GM23338 (cell line): Measurements from ENCODE around the gene CHRNA4. TPM values are rescaled to one million over a fixed set of nuclear protein-coding genes. Genes with fewer than 3 reads are reported as not detected.

Experiments used
- ATAC-seq: fragments of 200-7000 bp; cut with Tn5 transposase; 3 replicates; pipeline ENCODE4 v1.9.1; 2020
- DNase-seq: peaks from one replicate; pipeline ENCODE4 v3.0.0-alpha.2; 2015; ENCODE audit warnings: low spot score
- H2AFZ ChIP-seq: fragments of 200-600 bp; sonication (generic); 2 replicates; pipeline ENCODE4 v1.8.0; 2016; ENCODE audit warnings: antibody characterized with exemption, mild to moderate bottlenecking, moderate library complexity
- H3F3A ChIP-seq: fragments of 200-600 bp; sonication (generic); replicated peaks from 2 replicates; pipeline ENCODE4 v1.8.0; 2017; ENCODE audit warnings: antibody characterized with exemption, mixed run types, low read depth
- H3K27ac ChIP-seq: fragments of 200-600 bp; sonication (generic); 2 replicates; pipeline ENCODE4 v1.6.1; 2016; ENCODE audit warnings: low read depth
- H3K27me3 ChIP-seq: fragments of 200-600 bp; sonication (generic); 2 replicates; pipeline ENCODE4 v1.8.0; 2016; ENCODE audit warnings: mild to moderate bottlenecking, mixed run types, moderate library complexity; ENCODE audit not compliant: insufficient read depth
- H3K36me3 ChIP-seq: fragments of 200-600 bp; sonication (generic); 2 replicates; pipeline ENCODE4 v1.8.0; 2016; ENCODE audit warnings: mild to moderate bottlenecking; ENCODE audit not compliant: insufficient read depth
- H3K4me1 ChIP-seq: fragments of 200-600 bp; sonication (generic); 2 replicates; pipeline ENCODE4 v1.8.0; 2016; ENCODE audit warnings: mild to moderate bottlenecking, moderate library complexity; ENCODE audit not compliant: insufficient read depth
- H3K4me2 ChIP-seq: fragments of 200-600 bp; sonication (generic); 2 replicates; pipeline ENCODE4 v1.7.1; 2017; ENCODE audit warnings: mixed run types
- H3K4me3 ChIP-seq: fragments of 200-600 bp; sonication (generic); 2 replicates; pipeline ENCODE4 v1.6.1; 2016; ENCODE audit warnings: mixed run types
- H3K79me2 ChIP-seq: fragments of 200-600 bp; sonication (generic); replicated peaks from 2 replicates; pipeline ENCODE4 v1.8.0; 2017; ENCODE audit warnings: mild to moderate bottlenecking; ENCODE audit not compliant: insufficient read depth
- H3K9me2 ChIP-seq: fragments of 200-600 bp; sonication (generic); 2 replicates; pipeline ENCODE4 v1.8.0; 2017; ENCODE audit not compliant: insufficient read depth
- H4K20me1 ChIP-seq: fragments of 200-600 bp; sonication (generic); replicated peaks from 2 replicates; pipeline ENCODE4 v1.8.0; 2017; ENCODE audit warnings: mild to moderate bottlenecking; ENCODE audit not compliant: insufficient read depth
- H3K27ac Mint-ChIP-seq: 2 replicates; pipeline ENCODE4 v1.8.0; 2020; ENCODE audit warnings: inconsistent platforms, mild to moderate bottlenecking, moderate library complexity, mixed read lengths
- H3K27me3 Mint-ChIP-seq: 3 replicates; pipeline ENCODE4 v1.8.0; 2022; ENCODE audit warnings: low read depth, mild to moderate bottlenecking, moderate library complexity, mixed read lengths, inconsistent platforms; ENCODE audit not compliant: insufficient read depth, poor library complexity
- H3K36me3 Mint-ChIP-seq: 3 replicates; pipeline ENCODE4 v1.8.0; 2021; ENCODE audit warnings: low read depth, mild to moderate bottlenecking, inconsistent platforms, moderate library complexity, mixed read lengths
- H3K4me1 Mint-ChIP-seq: 3 replicates; pipeline ENCODE4 v1.8.0; 2020; ENCODE audit warnings: mild to moderate bottlenecking, inconsistent platforms, mixed read lengths
- H3K4me3 Mint-ChIP-seq: 3 replicates; pipeline ENCODE4 v1.8.0; 2021; ENCODE audit warnings: moderate library complexity, mild to moderate bottlenecking, inconsistent platforms, mixed read lengths
- H3K9me3 Mint-ChIP-seq: 3 replicates; pipeline ENCODE4 v1.8.0; 2020; ENCODE audit warnings: moderate library complexity, mild to moderate bottlenecking, inconsistent platforms, mixed read lengths
- CREB1 ChIP-seq: fragments of 250-450 bp; sonication (Bioruptor Pico); IDR thresholded peaks from 2 replicates; pipeline ENCODE4 v1.5.0; 2020; ENCODE audit warnings: low read depth, mild to moderate bottlenecking, moderate library complexity
- CTCF ChIP-seq, 2 experiments: fragments of 200-600 bp in 1 of 2; sonication (generic) in 1 of 2; conservative IDR thresholded peaks; 2 replicates each; pipeline versions ENCODE4 v1.5.1 to v1.6.1; 2016 to 2017; ENCODE audit warnings: antibody characterized with exemption in 2 of 2, low read depth in 2 of 2, mild to moderate bottlenecking in 2 of 2, moderate library complexity in 1 of 2
- EZH2 ChIP-seq: fragments of 200-600 bp; sonication (generic); IDR thresholded peaks from one replicate; pipeline ENCODE4 v1.8.0; 2017; ENCODE audit warnings: antibody characterized with exemption, mild to moderate bottlenecking, low read depth; ENCODE audit not compliant: unreplicated experiment
- EZH2phosphoT487 ChIP-seq: fragments of 200-600 bp; sonication (generic); IDR thresholded peaks from one replicate; pipeline ENCODE4 v1.8.1; 2018; ENCODE audit warnings: antibody characterized with exemption; ENCODE audit not compliant: unreplicated experiment
- NANOG ChIP-seq: IDR thresholded peaks from 2 replicates; pipeline ENCODE4 v1.6.1; 2016; ENCODE audit warnings: antibody characterized with exemption, borderline replicate concordance
- POLR2AphosphoS5 ChIP-seq: IDR thresholded peaks from 2 replicates; pipeline ENCODE4 v1.6.1; 2016; ENCODE audit warnings: antibody characterized with exemption, low read depth
- REST ChIP-seq: IDR thresholded peaks from one replicate; pipeline ENCODE4 v1.6.1; 2018; ENCODE audit warnings: antibody characterized with exemption; ENCODE audit not compliant: unreplicated experiment
- ZNF114 ChIP-seq: fragments of 250-450 bp; sonication (Bioruptor Pico); IDR thresholded peaks from 2 replicates; pipeline ENCODE4 v1.5.0; 2020; ENCODE audit warnings: mild to moderate bottlenecking, moderate library complexity
- ZNF331 ChIP-seq: fragments of 250-450 bp; sonication (Bioruptor Pico); IDR thresholded peaks from 2 replicates; pipeline ENCODE4 v1.5.0; 2020; ENCODE audit warnings: low read depth, mild to moderate bottlenecking, moderate library complexity
- ZNF462 ChIP-seq: fragments of 250-450 bp; sonication (Bioruptor Pico); IDR thresholded peaks from 2 replicates; pipeline ENCODE4 v1.5.0; 2020; ENCODE audit warnings: mild to moderate bottlenecking, moderate library complexity
- polyA plus RNA-seq: library from polyadenylated mRNA; unstranded; fragments of >200 nt; fragmentation: Nextera tagmentation; extraction: Ambion mirVana; gene quantifications from 2 replicates; pipeline ENCODE4 v1.2.1, GENCODE V29; 2016
- total RNA-seq: library from RNA; depleted of rRNA; stranded (reverse); fragments of >200 nt; shearing (Covaris generic); gene quantifications from 2 replicates; pipeline ENCODE4 v1.2.3, GENCODE V29; 2014

Gene CHRNA4
- total and polyA plus RNA-seq, 2 experiments from 2014 or later, result 2.7 to 3.9 TPM

GRCh38 chr20:63312690-63313348, 48.3 kb downstream of the CHRNA4 start:
- no peak for ATAC-seq

More at GRCh38 chr20:63312690-63313348, 48.3 kb downstream of the CHRNA4 start:
- Histone ChIP-seq H3K36me3 (no peaks in the 10 kb centered on the region), H3K4me2 (no peak overlapping the region), H3K4me1 (no peaks in the 10 kb centered on the region), H2AFZ (no peak overlapping the region), H3K4me3 (no peak overlapping the region), H3F3A (no peaks in the 10 kb centered on the region), H3K27me3 (no peaks in the 10 kb centered on the region), H3K9me2 (no peaks in the 10 kb centered on the region), H4K20me1 (no peaks in the 10 kb centered on the region), H3K27ac (no peak overlapping the region), H3K79me2 (no peaks in the 10 kb centered on the region)
- DNase-seq, result no peak
- Mint-ChIP-seq H3K4me3 (no peak overlapping the region), H3K27ac (no peak overlapping the region), H3K27me3 (no peaks in the 10 kb centered on the region), H3K4me1 (peaks cover 4% of the 10 kb centered on the region; the same call in 1 of the 3 replicates), H3K36me3 (no peaks in the 10 kb centered on the region), H3K9me3 (no peaks in the 10 kb centered on the region)
- TF ChIP-seq CREB1, result no peak
- TF ChIP-seq EZH2phosphoT487, result no peak
- no peak for TF ChIP-seq ZNF331 (CRISPR knock-in tag)
- no peak for TF ChIP-seq ZNF114 (CRISPR knock-in tag)
- no peak for TF ChIP-seq CTCF (conservative IDR thresholded peaks at IDR 0.05; ENCODE audit: low read depth in 2 of 2)
- TF ChIP-seq NANOG, result no peak
- no peak for TF ChIP-seq ZNF462 (CRISPR knock-in tag)
- TF ChIP-seq EZH2, result no peak
- TF ChIP-seq REST, result no peak
- no peak for TF ChIP-seq POLR2AphosphoS5
